ENCODE data around the gene CPT1B. TPM values are rescaled to one million over a fixed set of nuclear protein-coding genes. Genes with fewer than 3 reads are reported as not detected.

Gene CPT1B
- total and polyA plus RNA-seq, 2 of the 8 experiments (the other 6 are each of a cell fraction or from before 2014, with no cell fraction given) = 34.2 to 36.2 TPM

DNA sequence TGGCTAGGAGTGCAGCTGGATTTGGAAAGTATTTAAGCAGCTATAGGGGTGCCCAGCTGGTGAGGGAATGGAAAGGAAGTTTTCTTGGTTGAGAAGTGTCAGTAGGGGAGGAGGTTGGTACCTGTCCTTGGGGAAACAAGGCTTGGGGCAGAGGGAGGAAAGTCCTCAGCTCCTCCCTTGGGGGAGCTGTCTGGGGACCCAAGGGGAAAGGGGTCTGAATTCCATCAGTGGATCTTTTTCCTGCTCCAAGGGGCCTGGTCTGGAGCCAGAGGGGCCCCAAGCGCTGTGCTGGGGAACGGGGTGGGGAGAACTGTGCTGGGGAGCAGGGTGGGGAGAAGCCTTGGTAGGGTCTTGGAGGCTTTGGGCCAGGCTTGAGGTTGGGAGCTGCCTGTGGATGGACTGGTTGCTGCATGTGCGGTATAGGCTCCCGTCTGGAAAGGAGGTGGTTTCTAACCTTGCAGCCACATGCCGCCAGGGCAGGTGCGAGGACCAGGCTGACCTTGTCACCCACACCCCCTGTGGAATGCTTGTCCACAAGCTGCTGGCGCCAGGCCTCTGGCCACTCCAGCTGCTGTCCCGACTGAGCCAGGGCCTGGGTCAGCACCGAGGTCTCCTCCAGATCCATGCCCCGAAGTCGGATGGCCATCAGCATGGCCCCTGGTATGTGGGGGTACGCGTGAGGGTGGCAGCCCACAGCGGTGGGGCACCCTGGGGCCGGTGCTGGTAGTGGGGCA, 49.4 kb downstream of the CPT1B start:
- no peak overlapping the region for H3K4ac ChIP-seq (replicated peaks; ENCODE audit: insufficient read length, low read depth, low read length)
- H4K8ac ChIP-seq (ENCODE audit: extremely low read depth, insufficient read depth, low read length) = no peak overlapping the region
- no peak overlapping the region for H2AFZ ChIP-seq (ENCODE audit: low read length)
- CTCF ChIA-PET (ENCODE audit: partially characterized antibody) = interaction anchor here (1.0 to 1.3 kb wide), 2 partner anchors 10 to 76 kb away, joined by 3 read pairs; no protein-coding TSS in a partner anchor
- peaks cover 5 to 22% of the 10 kb centered on the region in 2 experiments for H4K20me1 ChIP-seq (replicated peaks in 1 of 2; ENCODE audit: control insufficient read depth in 1 of 2, insufficient read depth in 2 of 2, low read length in 2 of 2)
- no peak for FAIRE-seq
- H3K36me3 ChIP-seq (ENCODE audit: control insufficient read depth in 2 of 4, insufficient read depth in 4 of 4, low read length in 3 of 4) = peaks cover 0 to 2% (median 0%) of the 10 kb centered on the region in 4 experiments; a peak in 2 of 8 replicates
- POLR2A ChIA-PET (ENCODE audit: partially characterized antibody) = interaction anchor here (1.0 to 1.5 kb wide), 3 partner anchors 11 to 25 kb away, joined by 3 to 7 read pairs (median 3); partner anchors contain the start of genes LMF2 and NCAPH2
- H4K5ac ChIP-seq (ENCODE audit: insufficient read length, low read depth, low read length) = no peak overlapping the region
- no peaks in the 10 kb centered on the region for H3K9me3 ChIP-seq (ENCODE audit: insufficient read depth in 2 of 2, low read depth in 1 of 2, low read length in 1 of 2)
- no peaks in the 10 kb centered on the region for H3K79me2 ChIP-seq (ENCODE audit: control insufficient read depth in 1 of 2, insufficient read depth in 2 of 2, low read length in 2 of 2)
- no peak overlapping the region for H2BK120ac ChIP-seq (replicated peaks; ENCODE audit: low read depth, low read length)
- H2BK5ac ChIP-seq (ENCODE audit: low read depth, low read length) = no peak overlapping the region
- H3K18ac ChIP-seq (ENCODE audit: extremely low read depth, low read length) = no peak overlapping the region
- peak in 1 of 2 experiments; percentile 59 for DNase-seq (ENCODE audit: low read depth in 1 of 2, low spot score in 2 of 2)
- H3K9ac ChIP-seq (replicated peaks in 1 of 4; ENCODE audit: extremely low read depth in 1 of 4, low read depth in 3 of 4, low read length in 3 of 4) = no peak overlapping the region
- TF ChIP-seq, protein P1, sequence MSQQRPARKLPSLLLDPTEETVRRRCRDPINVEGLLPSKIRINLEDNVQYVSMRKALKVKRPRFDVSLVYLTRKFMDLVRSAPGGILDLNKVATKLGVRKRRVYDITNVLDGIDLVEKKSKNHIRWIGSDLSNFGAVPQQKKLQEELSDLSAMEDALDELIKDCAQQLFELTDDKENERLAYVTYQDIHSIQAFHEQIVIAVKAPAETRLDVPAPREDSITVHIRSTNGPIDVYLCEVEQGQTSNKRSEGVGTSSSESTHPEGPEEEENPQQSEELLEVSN (IDR thresholded peaks at IDR 0.05) = peak; percentile 70
- TF ChIP-seq RBBP5 (IDR thresholded peaks at IDR 0.05; ENCODE audit: borderline replicate concordance, low read depth, low read length) (no peak), MAFK (IDR thresholded peaks at IDR 0.05; ENCODE audit: low read depth, low read length) (no peak), YY1 (IDR thresholded peaks at IDR 0.05; ENCODE audit: low read depth, low read length) (no peak)
- TF ChIP-seq, protein P2, sequence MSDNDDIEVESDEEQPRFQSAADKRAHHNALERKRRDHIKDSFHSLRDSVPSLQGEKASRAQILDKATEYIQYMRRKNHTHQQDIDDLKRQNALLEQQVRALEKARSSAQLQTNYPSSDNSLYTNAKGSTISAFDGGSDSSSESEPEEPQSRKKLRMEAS (IDR thresholded peaks at IDR 0.05) = peak; percentile 85
- H3K4me1 ChIP-seq (replicated peaks in 1 of 4; ENCODE audit: control insufficient read depth in 3 of 4, insufficient read depth in 4 of 4, low read length in 3 of 4) = peaks cover 0 to 26% (median 12%) of the 10 kb centered on the region in 4 experiments; a peak in 5 of 7 replicates
- no peak overlapping the region for H3K4me3 ChIP-seq (ENCODE audit: extremely low read depth in 1 of 4, insufficient read depth in 2 of 4, low read depth in 3 of 4, low read length in 4 of 4)
- H3K23me2 ChIP-seq (ENCODE audit: low read depth, low read length) = peaks cover 34% of the 10 kb centered on the region; the same call in 1 of the 2 replicates
- no peak overlapping the region for H2BK15ac ChIP-seq (ENCODE audit: low read length)
- H3K4me2 ChIP-seq (ENCODE audit: insufficient read depth in 1 of 2, low read depth in 2 of 2, low read length in 2 of 2) = no peak overlapping the region
- H3K23ac ChIP-seq (ENCODE audit: insufficient read length) = no peak overlapping the region
- H3K14ac ChIP-seq (ENCODE audit: insufficient read length) = no peak overlapping the region
- H2BK20ac ChIP-seq (ENCODE audit: low read length) = no peak overlapping the region
- no peaks in the 10 kb centered on the region for H3K79me1 ChIP-seq (ENCODE audit: low read depth, low read length)
- H2AK5ac ChIP-seq (ENCODE audit: low read depth, low read length) = no peak overlapping the region; the same call in 1 of the 2 replicates
- H3K27me3 ChIP-seq (replicated peaks in 1 of 4; ENCODE audit: control insufficient read depth in 3 of 4, extremely low read depth in 1 of 4, insufficient read depth in 3 of 4, low read length in 3 of 4) = peaks cover 43 to 70% (median 60%) of the 10 kb centered on the region in 4 experiments
- H2BK12ac ChIP-seq (ENCODE audit: low read depth, low read length) = no peak overlapping the region; the same call in 1 of the 2 replicates
- H3K56ac ChIP-seq (replicated peaks; ENCODE audit: insufficient read length, low read depth, low read length) = no peak overlapping the region
- no peak overlapping the region for H3K27ac ChIP-seq (ENCODE audit: low read depth, low read length)
- 78% methylated on average over 15 of the region's 15 CpGs; no CpG with 5 or more reads in 1 of the 2 experiments for WGBS, 2 experiments (ENCODE audit: extremely low coverage in 1 of 2, insufficient coverage in 1 of 2, insufficient read length in 1 of 2, insufficient replicate concordance in 2 of 2, low coverage in 1 of 2, low lambda C conversion rate in 2 of 2, missing lambda C conversion rate in 1 of 2)
- H4K91ac ChIP-seq (replicated peaks; ENCODE audit: insufficient read length, low read length) = no peak overlapping the region
